ENCODE measurements around the gene CIAO3. TPM values are rescaled to one million over a fixed set of nuclear protein-coding genes. Genes with fewer than 3 reads are reported as not detected.
"Not testable (repeated sequence)": the region's sequence is repeated elsewhere in the genome, so short reads cannot be mapped to it uniquely, and the experiment has no call there.

CIAO3 gene
- polyA plus RNA-seq, 1 experiment, result 14.4 TPM

DNA sequence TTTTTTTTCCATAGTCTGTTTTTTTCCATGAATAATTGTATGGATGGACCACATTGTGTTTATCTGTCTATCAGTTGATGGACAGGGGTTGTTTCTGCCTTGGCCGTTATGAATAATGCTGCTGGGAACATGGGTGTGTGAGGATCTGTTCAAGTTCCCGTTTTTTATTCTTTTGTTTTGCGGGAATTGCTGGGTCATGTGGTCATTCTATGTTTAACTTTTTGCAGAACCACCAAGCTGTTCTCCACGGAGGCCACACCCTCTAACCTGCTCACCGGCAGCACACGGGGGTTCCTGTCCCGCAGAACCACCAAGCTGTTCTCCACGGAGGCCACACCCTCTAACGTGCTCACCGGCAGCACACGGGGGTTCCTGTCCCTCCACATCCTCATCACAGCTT is 13.9 kb upstream of the CIAO3 start:
- POLR2A ChIA-PET, result no interaction called here
- H3K4me3 ChIP-seq (ENCODE audit: low read depth, low read length), result no peak overlapping the region
- no peaks in the 10 kb centered on the region; the same call in none of the 2 replicates for H3K9me3 ChIP-seq (ENCODE audit: control insufficient read depth, insufficient read depth, low read length)
- TF ChIP-seq, protein P1, sequence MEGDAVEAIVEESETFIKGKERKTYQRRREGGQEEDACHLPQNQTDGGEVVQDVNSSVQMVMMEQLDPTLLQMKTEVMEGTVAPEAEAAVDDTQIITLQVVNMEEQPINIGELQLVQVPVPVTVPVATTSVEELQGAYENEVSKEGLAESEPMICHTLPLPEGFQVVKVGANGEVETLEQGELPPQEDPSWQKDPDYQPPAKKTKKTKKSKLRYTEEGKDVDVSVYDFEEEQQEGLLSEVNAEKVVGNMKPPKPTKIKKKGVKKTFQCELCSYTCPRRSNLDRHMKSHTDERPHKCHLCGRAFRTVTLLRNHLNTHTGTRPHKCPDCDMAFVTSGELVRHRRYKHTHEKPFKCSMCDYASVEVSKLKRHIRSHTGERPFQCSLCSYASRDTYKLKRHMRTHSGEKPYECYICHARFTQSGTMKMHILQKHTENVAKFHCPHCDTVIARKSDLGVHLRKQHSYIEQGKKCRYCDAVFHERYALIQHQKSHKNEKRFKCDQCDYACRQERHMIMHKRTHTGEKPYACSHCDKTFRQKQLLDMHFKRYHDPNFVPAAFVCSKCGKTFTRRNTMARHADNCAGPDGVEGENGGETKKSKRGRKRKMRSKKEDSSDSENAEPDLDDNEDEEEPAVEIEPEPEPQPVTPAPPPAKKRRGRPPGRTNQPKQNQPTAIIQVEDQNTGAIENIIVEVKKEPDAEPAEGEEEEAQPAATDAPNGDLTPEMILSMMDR (IDR thresholded peaks at IDR 0.05; ENCODE audit: low read depth, low read length), result no peak
- CTCF ChIA-PET, result no interaction called here
- H3K27me3 ChIP-seq (ENCODE audit: control insufficient read depth, insufficient read depth, low read length), result peaks cover 14% of the 10 kb centered on the region
- DNase-seq (ENCODE audit: low read depth, low spot score), result no peak
- no peak overlapping the region for H3K27ac ChIP-seq (ENCODE audit: low read depth, low read length)

DNA sequence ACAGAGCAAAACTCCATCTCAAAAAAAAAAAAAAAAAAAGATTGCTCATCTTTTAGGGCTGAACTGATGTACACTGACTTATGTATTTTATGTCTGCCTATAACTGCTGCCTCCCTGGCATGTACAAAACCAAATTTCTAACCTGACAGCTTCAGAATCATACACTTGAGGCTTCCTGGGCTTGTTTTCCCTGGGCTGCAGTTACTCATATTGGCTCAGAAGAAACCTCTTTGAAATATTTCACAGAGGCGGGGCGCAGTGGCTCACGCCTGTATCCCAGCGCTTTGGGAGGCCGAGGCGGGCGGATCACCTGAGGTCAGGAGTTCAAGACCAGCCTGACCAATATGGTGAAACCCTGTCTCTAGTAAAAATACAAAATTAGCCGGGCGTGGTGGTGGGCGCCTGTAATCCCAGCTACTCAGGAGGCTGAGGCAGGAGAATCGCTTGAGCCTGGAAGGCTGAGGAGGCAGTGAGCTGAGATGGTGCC is 13.4 kb upstream of the CIAO3 start:
- CTCF ChIA-PET; H3K9me3 ChIP-seq (ENCODE audit: control insufficient read depth, insufficient read depth, low read length); H3K4me3 ChIP-seq (ENCODE audit: low read depth, low read length); DNase-seq (ENCODE audit: low read depth, low spot score); POLR2A ChIA-PET; H3K27ac ChIP-seq (ENCODE audit: low read depth, low read length): not testable (repeated sequence)
- peaks cover 12% of the 10 kb centered on the region for H3K27me3 ChIP-seq (ENCODE audit: control insufficient read depth, insufficient read depth, low read length)

DNA sequence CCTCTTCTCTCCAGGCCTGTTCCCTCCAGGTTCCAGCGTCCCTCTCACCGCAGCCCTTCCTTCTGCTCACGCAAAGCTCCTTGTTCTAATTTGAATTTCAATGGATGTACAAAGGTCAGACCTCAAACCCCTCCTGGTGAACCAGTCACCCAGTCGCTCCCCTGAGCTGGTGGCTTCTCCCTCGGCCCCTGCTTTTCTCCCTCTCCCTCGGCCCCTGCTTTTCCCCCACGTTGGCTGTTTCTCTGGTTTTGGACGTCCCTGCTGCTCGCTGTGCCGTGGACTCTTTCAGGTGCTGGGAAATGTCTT is 11.2 kb upstream of the CIAO3 start:
- H3K27me3 ChIP-seq (ENCODE audit: control insufficient read depth, insufficient read depth, low read length), result peaks cover 12% of the 10 kb centered on the region
- ChIA-PET CTCF (interaction anchor here (1.1 kb wide), 1 partner anchor 10 kb away, joined by 3 read pairs; no protein-coding TSS in a partner anchor), POLR2A (interaction anchor here (0.5 kb wide), 1 partner anchor 32 kb away, joined by 6 read pairs; no protein-coding TSS in a partner anchor)
- no peak for DNase-seq (ENCODE audit: low read depth, low spot score)
- no peak overlapping the region for H3K4me3 ChIP-seq (ENCODE audit: low read depth, low read length)
- TF ChIP-seq, protein P1 (IDR thresholded peaks at IDR 0.05; ENCODE audit: low read depth, low read length), result no peak
- no peak overlapping the region for H3K27ac ChIP-seq (ENCODE audit: low read depth, low read length)
- H3K9me3 ChIP-seq (ENCODE audit: control insufficient read depth, insufficient read depth, low read length), result no peaks in the 10 kb centered on the region; the same call in none of the 2 replicates

DNA sequence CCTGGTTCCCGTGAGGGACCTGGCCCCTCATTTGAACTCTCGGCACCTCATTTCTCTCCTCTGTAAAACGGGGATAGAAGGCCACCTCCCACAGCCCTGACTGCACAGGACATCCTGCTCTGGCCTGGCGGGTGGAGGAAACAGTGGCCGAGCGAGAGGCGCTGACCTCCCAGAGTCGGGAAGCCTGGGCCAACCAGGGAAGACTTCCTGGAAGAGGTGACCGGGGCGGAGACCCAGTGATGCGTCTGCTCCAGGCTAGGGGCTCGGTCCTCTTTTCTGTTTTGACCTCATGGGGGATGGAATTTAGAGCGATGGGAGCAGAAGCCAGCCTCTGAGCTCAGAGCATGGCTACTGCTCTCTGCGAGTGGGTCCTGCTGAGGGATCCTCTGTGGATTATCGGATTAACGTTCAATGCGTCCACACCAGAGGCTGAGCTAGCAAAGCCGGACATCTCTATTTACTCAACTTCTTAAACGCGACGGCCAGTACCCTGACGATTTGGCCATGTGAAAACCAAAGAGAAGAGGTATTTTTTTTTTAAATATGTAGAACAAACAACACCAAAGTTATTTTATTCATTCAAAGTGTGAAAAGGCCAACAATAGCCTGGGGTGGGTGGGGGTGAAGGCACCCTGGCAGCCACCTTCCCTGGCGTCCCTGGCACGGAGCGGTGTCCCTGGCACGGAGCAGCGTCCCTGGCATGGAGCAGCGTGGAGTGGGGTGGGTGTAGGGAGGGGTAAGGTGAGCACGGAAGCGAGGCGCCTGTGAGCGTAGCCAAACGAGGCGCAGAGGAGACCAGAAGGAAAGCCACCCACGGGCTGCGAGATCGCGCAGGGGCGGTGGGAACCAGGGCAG is 10.6 kb upstream of the CIAO3 start:
- TF ChIP-seq, protein P1 (IDR thresholded peaks at IDR 0.05; ENCODE audit: low read depth, low read length), result no peak
- ChIA-PET POLR2A (no interaction called here), CTCF (interaction anchor here (1.1 kb wide), 1 partner anchor 9 kb away, joined by 3 read pairs; no protein-coding TSS in a partner anchor)
- H3K4me3 ChIP-seq (ENCODE audit: low read depth, low read length), result no peak overlapping the region
- no peak for DNase-seq (ENCODE audit: low read depth, low spot score)
- H3K9me3 ChIP-seq (ENCODE audit: control insufficient read depth, insufficient read depth, low read length), result no peaks in the 10 kb centered on the region; the same call in none of the 2 replicates
- H3K27me3 ChIP-seq (ENCODE audit: control insufficient read depth, insufficient read depth, low read length), result peaks cover 12% of the 10 kb centered on the region
- H3K27ac ChIP-seq (ENCODE audit: low read depth, low read length), result no peak overlapping the region

DNA sequence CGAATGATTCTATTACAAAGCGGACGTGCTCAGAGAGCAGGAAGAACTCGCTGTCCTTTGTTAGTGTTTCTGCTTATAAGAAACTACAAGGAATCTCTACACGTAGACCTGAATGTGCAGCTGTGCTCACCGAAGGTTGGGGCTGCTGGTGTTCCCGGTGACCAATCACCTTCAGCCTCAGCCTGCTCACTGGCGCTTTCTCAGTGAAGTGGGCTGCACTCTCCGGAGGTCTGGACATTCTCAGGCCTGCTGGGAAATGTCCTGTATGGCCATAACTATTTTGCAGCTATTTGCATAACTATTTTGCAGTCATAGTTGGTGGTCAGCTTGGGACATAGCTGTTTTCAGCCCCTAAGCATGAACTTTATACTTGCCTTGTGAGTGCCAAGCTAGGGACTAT is 9.7 kb upstream of the CIAO3 start:
- CTCF ChIA-PET, result interaction anchor here (1.2 kb wide), 1 partner anchor 9 kb away, joined by 3 read pairs; the partner anchor contains the start of gene CIAO3
- TF ChIP-seq, protein P1 (IDR thresholded peaks at IDR 0.05; ENCODE audit: low read depth, low read length), result no peak
- H3K4me3 ChIP-seq (ENCODE audit: low read depth, low read length), result no peak overlapping the region
- no peak overlapping the region for H3K27ac ChIP-seq (ENCODE audit: low read depth, low read length)
- POLR2A ChIA-PET, result no interaction called here
- H3K27me3 ChIP-seq (ENCODE audit: control insufficient read depth, insufficient read depth, low read length), result peaks cover 12% of the 10 kb centered on the region
- no peak for DNase-seq (ENCODE audit: low read depth, low spot score)
- H3K9me3 ChIP-seq (ENCODE audit: control insufficient read depth, insufficient read depth, low read length), result no peaks in the 10 kb centered on the region; the same call in 1 of the 2 replicates
